Liver (tissue), 9 donors: ENCODE results near the gene CCDC12. TPM values are rescaled to one million over a fixed set of nuclear protein-coding genes. Genes with fewer than 3 reads are reported as not detected.

Experiments
- DNase-seq: peaks from one replicate; pipeline ENCODE4 v3.0.0-alpha.2; 2017; ENCODE audit warnings: low spot score
- H3K27ac ChIP-seq, 2 donors: one replicate each; pipeline ENCODE4 v1.7.0; 2013; ENCODE audit warnings: inconsistent platforms in 2 of 2, low read length in 2 of 2, control low read depth in 1 of 2, low read depth in 1 of 2, mild to moderate bottlenecking in 1 of 2
- H3K27me3 ChIP-seq, 4 donors: one replicate each; pipeline versions ENCODE4 v1.6.1 to v1.7.0; 2013; ENCODE audit warnings: low read length in 3 of 4, inconsistent platforms in 1 of 4, mild to moderate bottlenecking in 1 of 4, moderate library complexity in 1 of 4; ENCODE audit not compliant: control insufficient read depth in 4 of 4, insufficient read depth in 4 of 4
- H3K36me3 ChIP-seq, 4 donors: one replicate each; pipeline versions ENCODE4 v1.6.1 to v1.7.0; 2013; ENCODE audit warnings: low read length in 3 of 4, mild to moderate bottlenecking in 3 of 4, low read depth in 1 of 4, moderate library complexity in 1 of 4; ENCODE audit not compliant: control insufficient read depth in 4 of 4, insufficient read depth in 3 of 4
- H3K4me1 ChIP-seq, 4 donors: one replicate each; pipeline versions ENCODE4 v1.6.1 to v1.7.0; 2013; ENCODE audit warnings: low read length in 3 of 4, mild to moderate bottlenecking in 3 of 4, moderate library complexity in 1 of 4; ENCODE audit not compliant: control insufficient read depth in 4 of 4, insufficient read depth in 4 of 4
- H3K4me3 ChIP-seq, 3 donors: one replicate each; pipeline versions ENCODE4 v1.6.1 to v1.7.0; 2013; ENCODE audit warnings: low read length in 3 of 3, control low read depth in 1 of 3, low read depth in 1 of 3, mild to moderate bottlenecking in 1 of 3
- H3K9ac ChIP-seq, 2 donors: one replicate each; pipeline ENCODE4 v1.7.0; 2013; ENCODE audit warnings: low read length in 2 of 2, mild to moderate bottlenecking in 2 of 2, moderate library complexity in 2 of 2, control low read depth in 1 of 2, low read depth in 1 of 2
- H3K9me3 ChIP-seq, 4 donors: one replicate each; pipeline versions ENCODE4 v1.6.1 to v1.7.0; 2013; ENCODE audit warnings: low read length in 3 of 4; ENCODE audit not compliant: control insufficient read depth in 4 of 4
- FOXA2 ChIP-seq: IDR thresholded peaks from 2 replicates; pipeline ENCODE4 v1.6.1; 2016; ENCODE audit warnings: antibody characterized with exemption
- GABPA ChIP-seq, 2 donors: IDR thresholded peaks in 1 of 2; conservative IDR thresholded peaks in 1 of 2; 2 replicates each; pipeline ENCODE4 v1.6.1; 2016; ENCODE audit warnings: antibody characterized with exemption in 2 of 2, mild to moderate bottlenecking in 1 of 2, moderate library complexity in 1 of 2
- HNF4A ChIP-seq, 2 donors: conservative IDR thresholded peaks; 2 replicates each; pipeline ENCODE4 v1.6.1; 2016; ENCODE audit warnings: antibody characterized with exemption in 2 of 2, mild to moderate bottlenecking in 2 of 2
- HNF4G ChIP-seq: IDR thresholded peaks from 2 replicates; pipeline ENCODE4 v1.6.1; 2016; ENCODE audit warnings: antibody characterized with exemption
- JUND ChIP-seq, 2 donors: IDR thresholded peaks; 2 replicates each; pipeline ENCODE4 v1.6.1; 2016; ENCODE audit warnings: antibody characterized with exemption in 2 of 2
- RAD21 ChIP-seq, 2 donors: IDR thresholded peaks; 2 replicates each; pipeline ENCODE4 v1.6.1; 2016; ENCODE audit warnings: antibody characterized with exemption in 2 of 2, mild to moderate bottlenecking in 2 of 2
- RXRA ChIP-seq, 2 donors: IDR thresholded peaks; 2 replicates each; pipeline ENCODE4 v1.6.1; 2017 to 2018; ENCODE audit warnings: antibody characterized with exemption in 2 of 2, mild to moderate bottlenecking in 1 of 2
- SP1 ChIP-seq: IDR thresholded peaks from 2 replicates; pipeline ENCODE4 v1.6.1; 2018; ENCODE audit warnings: antibody characterized with exemption, mild to moderate bottlenecking
- TAF1 ChIP-seq: conservative IDR thresholded peaks from 2 replicates; pipeline ENCODE4 v1.6.1; 2016; ENCODE audit warnings: antibody characterized with exemption, mild to moderate bottlenecking
- YY1 ChIP-seq: IDR thresholded peaks from 2 replicates; pipeline ENCODE4 v1.6.1; 2016; ENCODE audit warnings: antibody characterized with exemption, mild to moderate bottlenecking
- WGBS: extraction: QIAGEN DNeasy Blood & Tissue Kit; methylation state at CpG from one replicate; pipeline ENCODE4 v1.1.7; 2013; 5-methylcytosine and 5-hydroxymethylcytosine counted together
- polyA plus RNA-seq, 2 donors: library from polyadenylated mRNA; stranded (reverse) in 1 of 2; unstranded in 1 of 2; fragments of 200-250 nt in 1 of 2; fragments of >200 nt in 1 of 2; fragmentation: Nextera tagmentation in 1 of 2; extraction: Ambion mirVana in 1 of 2; gene quantifications; one replicate each; pipeline versions ENCODE4 v1.2.1 to v1.2.3, GENCODE V29; 2013 to 2015
- total RNA-seq, 2 donors: library from RNA; depleted of rRNA; stranded (reverse); fragments of >200 nt; gene quantifications; one replicate each; pipeline ENCODE4 v1.2.3, GENCODE V29; 2014
- TF ChIP-seq, protein P1 (sequence below): IDR thresholded peaks from 2 replicates; pipeline ENCODE4 v1.6.1; 2016; ENCODE audit warnings: antibody characterized with exemption
- TF ChIP-seq, protein P2 (sequence below): IDR thresholded peaks from 2 replicates; pipeline ENCODE4 v1.6.1; 2016; ENCODE audit warnings: antibody characterized with exemption
- TF ChIP-seq, protein P3 (sequence below): IDR thresholded peaks from 2 replicates; pipeline ENCODE4 v1.6.1; 2016; ENCODE audit warnings: antibody characterized with exemption
- TF ChIP-seq, protein P4 (sequence below): fragments of 150-350 bp; IDR thresholded peaks from 2 replicates; pipeline ENCODE4 v1.5.1; 2017; ENCODE audit warnings: improper control_type of control experiment, low read depth, low read length; ENCODE audit not compliant: missing input control
- donor health status: healthy.
- donor health status: healthy.
- donor health status: healthy.
- donor health status: healthy.
- donor health status: healthy.

Gene CCDC12
- total and polyA plus RNA-seq, 4 donors = 8.5 to 35.1 (median 26.6) TPM

DNA sequence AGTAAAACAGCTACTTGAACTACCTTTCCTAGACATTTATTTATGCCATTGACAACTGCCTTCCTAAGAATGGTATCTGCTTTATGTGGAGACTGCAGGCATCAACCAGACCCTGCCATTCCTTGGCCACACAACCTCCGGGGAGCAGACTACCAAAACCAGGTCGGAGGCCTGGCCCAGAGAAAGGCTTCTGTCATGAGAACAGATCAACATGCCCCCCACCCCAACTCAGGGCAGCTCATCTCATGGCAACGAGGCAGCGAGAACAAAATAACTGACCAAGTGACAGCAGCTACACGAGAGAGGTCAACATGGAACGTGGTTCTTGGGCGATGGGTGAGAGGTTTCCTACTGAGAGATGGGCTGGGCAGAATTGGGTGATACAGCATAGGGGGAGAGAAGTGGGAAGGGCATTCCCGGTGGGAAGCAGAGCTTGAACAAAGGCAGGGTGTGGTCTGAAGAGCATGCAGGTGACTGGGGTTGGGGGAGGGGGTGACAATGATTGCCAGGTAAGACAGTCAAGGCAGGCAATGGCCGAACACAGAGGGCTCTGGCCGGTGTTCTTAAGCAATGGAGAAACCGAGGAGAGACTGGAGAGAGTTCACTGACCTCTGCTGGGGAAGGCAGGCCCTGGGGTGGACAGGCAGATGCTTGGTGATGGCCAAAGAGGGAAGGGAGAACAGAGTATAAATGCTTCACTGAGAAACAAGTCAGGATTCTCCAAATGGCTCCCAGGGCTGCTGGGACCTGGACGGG lies 33.9 kb downstream of the CCDC12 start:
- Histone ChIP-seq H3K36me3 (peaks cover 4 to 16% (median 7%) of the 10 kb centered on the region in 4 donors), H3K4me3 (no peak overlapping the region), H3K4me1 (peaks cover 24 to 55% (median 37%) of the 10 kb centered on the region in 4 donors), H3K27me3 (no peaks in the 10 kb centered on the region), H3K9me3 (no peaks in the 10 kb centered on the region), H3K9ac (no peak overlapping the region), H3K27ac (peak overlapping the region in 1 of 2 donors; percentile 42)
- no peak for DNase-seq
- TF ChIP-seq YY1 (no peak), RAD21 (IDR thresholded peaks at IDR 0.05) (no peak), TAF1 (no peak), SP1 (no peak), RXRA (IDR thresholded peaks at IDR 0.05) (no peak), GABPA (IDR thresholded peaks at IDR 0.05 in 1 of 2, conservative IDR thresholded peaks at IDR 0.05 in 1 of 2) (no peak), HNF4A (conservative IDR thresholded peaks at IDR 0.05) (no peak), HNF4G (no peak), JUND (IDR thresholded peaks at IDR 0.05) (no peak), FOXA2 (no peak)
- TF ChIP-seq, protein P1, sequence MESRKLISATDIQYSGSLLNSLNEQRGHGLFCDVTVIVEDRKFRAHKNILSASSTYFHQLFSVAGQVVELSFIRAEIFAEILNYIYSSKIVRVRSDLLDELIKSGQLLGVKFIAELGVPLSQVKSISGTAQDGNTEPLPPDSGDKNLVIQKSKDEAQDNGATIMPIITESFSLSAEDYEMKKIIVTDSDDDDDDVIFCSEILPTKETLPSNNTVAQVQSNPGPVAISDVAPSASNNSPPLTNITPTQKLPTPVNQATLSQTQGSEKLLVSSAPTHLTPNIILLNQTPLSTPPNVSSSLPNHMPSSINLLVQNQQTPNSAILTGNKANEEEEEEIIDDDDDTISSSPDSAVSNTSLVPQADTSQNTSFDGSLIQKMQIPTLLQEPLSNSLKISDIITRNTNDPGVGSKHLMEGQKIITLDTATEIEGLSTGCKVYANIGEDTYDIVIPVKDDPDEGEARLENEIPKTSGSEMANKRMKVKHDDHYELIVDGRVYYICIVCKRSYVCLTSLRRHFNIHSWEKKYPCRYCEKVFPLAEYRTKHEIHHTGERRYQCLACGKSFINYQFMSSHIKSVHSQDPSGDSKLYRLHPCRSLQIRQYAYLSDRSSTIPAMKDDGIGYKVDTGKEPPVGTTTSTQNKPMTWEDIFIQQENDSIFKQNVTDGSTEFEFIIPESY = no peak
- TF ChIP-seq, protein P2, sequence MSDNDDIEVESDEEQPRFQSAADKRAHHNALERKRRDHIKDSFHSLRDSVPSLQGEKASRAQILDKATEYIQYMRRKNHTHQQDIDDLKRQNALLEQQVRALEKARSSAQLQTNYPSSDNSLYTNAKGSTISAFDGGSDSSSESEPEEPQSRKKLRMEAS = no peak
- TF ChIP-seq, protein P3, sequence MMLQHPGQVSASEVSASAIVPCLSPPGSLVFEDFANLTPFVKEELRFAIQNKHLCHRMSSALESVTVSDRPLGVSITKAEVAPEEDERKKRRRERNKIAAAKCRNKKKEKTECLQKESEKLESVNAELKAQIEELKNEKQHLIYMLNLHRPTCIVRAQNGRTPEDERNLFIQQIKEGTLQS = no peak
- WGBS = 86% methylated on average over 12 of the region's 12 CpGs

DNA sequence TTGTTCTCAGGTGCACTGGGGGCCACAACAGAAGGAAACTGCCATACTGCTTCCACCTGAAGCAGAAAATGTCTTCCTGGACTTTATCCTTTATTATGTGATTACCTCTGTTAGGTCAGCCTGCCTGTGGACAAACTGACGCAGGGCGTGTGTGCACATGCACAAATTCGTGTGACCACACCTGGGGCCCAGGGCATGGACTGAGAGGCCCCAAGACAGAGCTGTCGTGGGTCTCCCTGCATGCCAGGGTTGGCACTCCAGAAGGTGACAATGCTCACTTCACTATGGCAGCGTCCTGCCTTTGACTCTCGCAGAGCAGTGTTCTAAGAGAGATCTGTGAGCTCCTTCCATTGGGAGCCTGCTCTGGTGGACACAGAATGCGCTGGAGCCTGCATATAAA lies 34.5 kb downstream of the CCDC12 start:
- Histone ChIP-seq H3K4me1 (peaks cover 20 to 49% (median 32%) of the 10 kb centered on the region in 4 donors), H3K9me3 (no peaks in the 10 kb centered on the region), H3K4me3 (no peak overlapping the region), H3K27me3 (no peaks in the 10 kb centered on the region), H3K9ac (no peak overlapping the region), H3K36me3 (peaks cover 4 to 20% (median 7%) of the 10 kb centered on the region in 4 donors), H3K27ac (no peak overlapping the region)
- WGBS = 89% methylated on average over 7 of the region's 7 CpGs
- no peak for DNase-seq
- TF ChIP-seq, protein P1 = no peak
- TF ChIP-seq GABPA (IDR thresholded peaks at IDR 0.05 in 1 of 2, conservative IDR thresholded peaks at IDR 0.05 in 1 of 2) (no peak), FOXA2 (no peak), HNF4A (conservative IDR thresholded peaks at IDR 0.05) (no peak), TAF1 (no peak), JUND (IDR thresholded peaks at IDR 0.05) (no peak), HNF4G (no peak)
- TF ChIP-seq, protein P4, sequence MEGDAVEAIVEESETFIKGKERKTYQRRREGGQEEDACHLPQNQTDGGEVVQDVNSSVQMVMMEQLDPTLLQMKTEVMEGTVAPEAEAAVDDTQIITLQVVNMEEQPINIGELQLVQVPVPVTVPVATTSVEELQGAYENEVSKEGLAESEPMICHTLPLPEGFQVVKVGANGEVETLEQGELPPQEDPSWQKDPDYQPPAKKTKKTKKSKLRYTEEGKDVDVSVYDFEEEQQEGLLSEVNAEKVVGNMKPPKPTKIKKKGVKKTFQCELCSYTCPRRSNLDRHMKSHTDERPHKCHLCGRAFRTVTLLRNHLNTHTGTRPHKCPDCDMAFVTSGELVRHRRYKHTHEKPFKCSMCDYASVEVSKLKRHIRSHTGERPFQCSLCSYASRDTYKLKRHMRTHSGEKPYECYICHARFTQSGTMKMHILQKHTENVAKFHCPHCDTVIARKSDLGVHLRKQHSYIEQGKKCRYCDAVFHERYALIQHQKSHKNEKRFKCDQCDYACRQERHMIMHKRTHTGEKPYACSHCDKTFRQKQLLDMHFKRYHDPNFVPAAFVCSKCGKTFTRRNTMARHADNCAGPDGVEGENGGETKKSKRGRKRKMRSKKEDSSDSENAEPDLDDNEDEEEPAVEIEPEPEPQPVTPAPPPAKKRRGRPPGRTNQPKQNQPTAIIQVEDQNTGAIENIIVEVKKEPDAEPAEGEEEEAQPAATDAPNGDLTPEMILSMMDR = no peak
